ENCODE data around the gene ADAP1. TPM values are rescaled to one million over a fixed set of nuclear protein-coding genes. Genes with fewer than 3 reads are reported as not detected.

The ADAP1 gene
- total RNA-seq, 1 experiment from 2014 or later: 34.0 TPM

DNA sequence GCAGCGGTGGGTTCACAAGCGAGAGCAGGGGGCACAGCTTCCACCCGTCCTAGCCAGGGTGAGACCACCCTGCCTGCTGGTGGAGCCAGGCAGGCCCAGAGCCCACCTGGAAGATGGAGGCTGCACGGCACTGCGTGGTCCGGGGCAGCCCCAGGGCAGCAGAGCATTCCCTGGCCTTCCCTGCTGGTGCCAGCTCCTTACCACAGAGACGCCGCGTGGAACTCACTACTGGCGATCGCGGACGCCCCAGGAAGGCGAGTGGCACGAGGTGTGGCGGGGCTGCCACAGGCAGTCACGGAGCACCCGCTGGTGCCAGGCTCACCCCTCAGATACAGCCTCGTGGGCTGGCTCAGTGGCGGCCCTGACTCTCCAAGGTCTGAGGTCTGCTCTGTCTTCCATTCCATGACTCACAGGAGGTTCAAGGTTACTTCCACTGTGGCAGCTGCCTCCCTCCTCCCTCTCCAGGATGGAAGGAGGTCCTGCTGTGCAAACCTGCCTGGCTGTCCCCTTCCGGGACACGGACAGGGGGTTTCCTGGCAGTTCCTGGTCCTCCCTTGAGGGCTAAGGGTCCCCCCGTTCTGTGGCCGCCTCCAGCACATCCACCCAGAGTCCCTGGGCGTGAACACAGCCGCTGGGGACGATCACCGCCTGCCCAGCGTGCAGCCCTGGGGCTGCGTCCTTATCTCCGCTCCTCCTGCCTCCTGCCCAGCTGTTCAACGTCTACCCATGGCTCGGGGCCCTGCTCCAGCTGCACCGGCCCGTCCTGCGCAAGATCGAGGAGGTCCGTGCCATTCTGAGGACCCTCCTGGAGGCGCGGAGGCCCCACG lies 31.6 kb upstream of the ADAP1 start (continued):
- TF ChIP-seq EGR1 (IDR thresholded peaks at IDR 0.05; ENCODE audit: low read depth) (no peak), EZH2phosphoT487 (IDR thresholded peaks at IDR 0.05; ENCODE audit: borderline replicate concordance) (no peak), YY1 (IDR thresholded peaks at IDR 0.05; ENCODE audit: extremely low read depth, insufficient replicate concordance, low read depth, low read length) (no peak), SP1 (IDR thresholded peaks at IDR 0.05; ENCODE audit: low read depth) (no peak)

GRCh38 chr7:985127-985416 lies 30.6 kb upstream of the ADAP1 start:
- RAD21 ChIA-PET (ENCODE audit: low non-redundant PET in 1 of 2, low total read pairs in 2 of 2, uncharacterized antibody in 2 of 2, unreplicated experiment in 2 of 2): no interaction called here

DNA sequence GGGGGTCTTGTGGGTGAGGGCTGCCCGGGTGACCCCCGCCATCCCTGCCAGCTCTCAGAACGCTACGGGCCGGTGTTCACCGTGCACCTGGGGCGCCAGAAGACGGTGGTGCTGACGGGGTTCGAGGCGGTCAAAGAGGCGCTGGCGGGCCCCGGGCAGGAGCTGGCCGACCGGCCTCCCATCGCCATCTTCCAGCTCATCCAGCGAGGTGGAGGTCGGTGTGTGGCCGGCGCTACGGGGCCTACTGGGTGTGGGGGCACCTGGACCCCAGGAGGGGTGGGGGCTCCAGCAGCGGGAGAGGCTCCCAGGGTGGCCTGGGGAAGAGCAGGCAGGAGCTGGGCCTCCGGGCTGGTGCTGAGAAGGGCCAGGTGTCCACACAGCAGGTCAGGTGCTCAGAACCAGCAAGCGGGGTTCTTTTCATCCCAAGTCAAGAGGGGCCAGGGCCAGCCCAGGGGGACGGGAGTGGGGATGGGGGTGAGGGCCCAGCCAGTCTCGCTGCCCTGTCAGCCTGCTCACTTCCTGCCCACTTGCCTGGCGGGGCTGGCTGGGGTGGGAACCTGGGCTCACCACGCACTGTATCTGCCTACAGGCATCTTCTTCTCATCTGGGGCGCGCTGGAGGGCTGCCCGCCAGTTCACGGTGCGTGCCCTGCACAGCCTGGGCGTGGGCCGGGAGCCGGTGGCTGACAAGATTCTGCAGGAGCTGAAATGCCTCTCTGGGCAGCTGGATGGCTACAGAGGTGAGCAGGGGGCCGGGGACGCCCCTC lies 30.1 kb upstream of the ADAP1 start:
- Histone ChIP-seq H3K27me3 (ENCODE audit: insufficient read depth, low read length) (no peaks in the 10 kb centered on the region), H3K9ac (ENCODE audit: low read length) (no peak overlapping the region), H3K36me3 (ENCODE audit: control insufficient read depth in 1 of 2, insufficient read depth in 2 of 2, low read length in 2 of 2) (no peaks in the 10 kb centered on the region), H3K4me3 (replicated peaks in 1 of 2; ENCODE audit: low read depth in 1 of 2, low read length in 2 of 2) (no peak overlapping the region), H3K9me3 (ENCODE audit: control insufficient read depth in 1 of 2, insufficient read depth in 1 of 2, low read depth in 1 of 2, low read length in 2 of 2) (no peaks in the 10 kb centered on the region), H3K4me1 (ENCODE audit: control insufficient read depth in 1 of 2, insufficient read depth in 2 of 2, low read length in 2 of 2) (peaks cover 2 to 15% of the 10 kb centered on the region in 2 experiments; a peak in 1 of 4 replicates), H3K9me2 (ENCODE audit: insufficient read depth) (no peaks in the 10 kb centered on the region), H3K4me2 (ENCODE audit: low read length) (no peak overlapping the region), H3K79me2 (ENCODE audit: insufficient read depth, low read length) (no peaks in the 10 kb centered on the region), H4K20me1 (ENCODE audit: insufficient read depth) (no peaks in the 10 kb centered on the region), H2AFZ (ENCODE audit: low read depth, low read length, poor library complexity, severe bottlenecking) (no peak overlapping the region), H3K27ac (ENCODE audit: low read depth, low read length) (no peak overlapping the region)
- intact Hi-C loops (cut with micrococcal nuclease): no loop called here
- DNase-seq (ENCODE audit: low read depth, low spot score) (no peak), ATAC-seq (no peak)
- BruUV-seq (replicated peaks): no TSS peak
- CTCF ChIA-PET: no interaction called here
- POLR2A ChIA-PET: no interaction called here
- RAD21 ChIA-PET (ENCODE audit: low non-redundant PET in 1 of 2, low total read pairs in 2 of 2, uncharacterized antibody in 2 of 2, unreplicated experiment in 2 of 2): no interaction called here
- TF ChIP-seq POLR2A (IDR thresholded peaks at IDR 0.05; ENCODE audit: borderline replicate concordance, extremely low read depth, insufficient read depth, insufficient read length): no peak
- TF ChIP-seq SIN3A (IDR thresholded peaks at IDR 0.05; ENCODE audit: low read depth): no peak
- no peak for TF ChIP-seq POLR2AphosphoS5 (IDR thresholded peaks at IDR 0.05; ENCODE audit: low read depth, low read length)
- TF ChIP-seq, protein P1, sequence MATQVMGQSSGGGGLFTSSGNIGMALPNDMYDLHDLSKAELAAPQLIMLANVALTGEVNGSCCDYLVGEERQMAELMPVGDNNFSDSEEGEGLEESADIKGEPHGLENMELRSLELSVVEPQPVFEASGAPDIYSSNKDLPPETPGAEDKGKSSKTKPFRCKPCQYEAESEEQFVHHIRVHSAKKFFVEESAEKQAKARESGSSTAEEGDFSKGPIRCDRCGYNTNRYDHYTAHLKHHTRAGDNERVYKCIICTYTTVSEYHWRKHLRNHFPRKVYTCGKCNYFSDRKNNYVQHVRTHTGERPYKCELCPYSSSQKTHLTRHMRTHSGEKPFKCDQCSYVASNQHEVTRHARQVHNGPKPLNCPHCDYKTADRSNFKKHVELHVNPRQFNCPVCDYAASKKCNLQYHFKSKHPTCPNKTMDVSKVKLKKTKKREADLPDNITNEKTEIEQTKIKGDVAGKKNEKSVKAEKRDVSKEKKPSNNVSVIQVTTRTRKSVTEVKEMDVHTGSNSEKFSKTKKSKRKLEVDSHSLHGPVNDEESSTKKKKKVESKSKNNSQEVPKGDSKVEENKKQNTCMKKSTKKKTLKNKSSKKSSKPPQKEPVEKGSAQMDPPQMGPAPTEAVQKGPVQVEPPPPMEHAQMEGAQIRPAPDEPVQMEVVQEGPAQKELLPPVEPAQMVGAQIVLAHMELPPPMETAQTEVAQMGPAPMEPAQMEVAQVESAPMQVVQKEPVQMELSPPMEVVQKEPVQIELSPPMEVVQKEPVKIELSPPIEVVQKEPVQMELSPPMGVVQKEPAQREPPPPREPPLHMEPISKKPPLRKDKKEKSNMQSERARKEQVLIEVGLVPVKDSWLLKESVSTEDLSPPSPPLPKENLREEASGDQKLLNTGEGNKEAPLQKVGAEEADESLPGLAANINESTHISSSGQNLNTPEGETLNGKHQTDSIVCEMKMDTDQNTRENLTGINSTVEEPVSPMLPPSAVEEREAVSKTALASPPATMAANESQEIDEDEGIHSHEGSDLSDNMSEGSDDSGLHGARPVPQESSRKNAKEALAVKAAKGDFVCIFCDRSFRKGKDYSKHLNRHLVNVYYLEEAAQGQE (IDR thresholded peaks at IDR 0.05; ENCODE audit: low read depth): no peak
- no peak for TF ChIP-seq TCF7L2 (IDR thresholded peaks at IDR 0.05; ENCODE audit: borderline replicate concordance, extremely low read depth, insufficient read depth, insufficient read length)
- TF ChIP-seq ELF1 (IDR thresholded peaks at IDR 0.05; ENCODE audit: borderline replicate concordance, low read depth): no peak
- no peak for TF ChIP-seq EZH2phosphoT487 (IDR thresholded peaks at IDR 0.05; ENCODE audit: borderline replicate concordance)
- TF ChIP-seq CBX3 (IDR thresholded peaks at IDR 0.05; ENCODE audit: low read depth): no peak
- TF ChIP-seq RAD21 (IDR thresholded peaks at IDR 0.05; ENCODE audit: low read depth): no peak
- TF ChIP-seq CEBPB (IDR thresholded peaks at IDR 0.05; ENCODE audit: low read depth): no peak

More at GRCh38 chr7:985127-985416, 30.6 kb upstream of the ADAP1 start:
- Histone ChIP-seq H3K27ac (ENCODE audit: low read depth, low read length) (no peak overlapping the region), H3K36me3 (ENCODE audit: control insufficient read depth in 1 of 2, insufficient read depth in 2 of 2, low read length in 2 of 2) (no peaks in the 10 kb centered on the region), H3K4me1 (ENCODE audit: control insufficient read depth in 1 of 2, insufficient read depth in 2 of 2, low read length in 2 of 2) (peaks cover 2 to 15% of the 10 kb centered on the region in 2 experiments; a peak in 1 of 4 replicates), H3K27me3 (ENCODE audit: insufficient read depth, low read length) (no peaks in the 10 kb centered on the region), H2AFZ (ENCODE audit: low read depth, low read length, poor library complexity, severe bottlenecking) (no peak overlapping the region), H3K9ac (ENCODE audit: low read length) (no peak overlapping the region), H3K9me2 (ENCODE audit: insufficient read depth) (no peaks in the 10 kb centered on the region), H3K4me3 (replicated peaks in 1 of 2; ENCODE audit: low read depth in 1 of 2, low read length in 2 of 2) (no peak overlapping the region), H3K9me3 (ENCODE audit: control insufficient read depth in 1 of 2, insufficient read depth in 1 of 2, low read depth in 1 of 2, low read length in 2 of 2) (no peaks in the 10 kb centered on the region), H3K79me2 (ENCODE audit: insufficient read depth, low read length) (no peaks in the 10 kb centered on the region), H3K4me2 (ENCODE audit: low read length) (no peak overlapping the region), H4K20me1 (ENCODE audit: insufficient read depth) (no peaks in the 10 kb centered on the region)
- DNase-seq (ENCODE audit: low read depth, low spot score) (no peak), ATAC-seq (no peak)
- ChIA-PET CTCF (no interaction called here), POLR2A (no interaction called here)
- no peak for TF ChIP-seq RAD21 (IDR thresholded peaks at IDR 0.05; ENCODE audit: low read depth)
- TF ChIP-seq EGR1 (IDR thresholded peaks at IDR 0.05; ENCODE audit: low read depth): no peak
- TF ChIP-seq CBX3 (IDR thresholded peaks at IDR 0.05; ENCODE audit: low read depth): no peak
- BruUV-seq (replicated peaks): no TSS peak
- intact Hi-C loops (cut with micrococcal nuclease): no loop called here
